Activated T-cell treated with anti-CD3 and anti-CD28 coated beads for 48 hours (primary cell): ENCODE measurements around the gene CCDC138.
A peak's percentile ranks its signal among the peaks of the same experiment; 100 is the strongest.
"Not testable (repeated sequence)": the region's sequence is repeated elsewhere in the genome, so short reads cannot be mapped to it uniquely, and the experiment has no call there.

Source experiments
- DNase-seq: peaks from one replicate; pipeline ENCODE4 v3.0.0-alpha.2; 2020; ENCODE audit warnings: low read depth

CCDC138 gene

GRCh38 chr2:108786354-108787215 lies at the start of gene CCDC138:
Gene CCDC138 (plus strand): TSS chr2:108786771. CDS start chr2:108786823, 52 bp downstream.
- DNase-seq: peak; percentile 92

- not testable (repeated sequence) for DNase-seq
Measured at GRCh38 chr2:108757973-108758372, 28.6 kb upstream of the CCDC138 start.

- not testable (repeated sequence) for DNase-seq
Measured at GRCh38 chr2:108762618-108763017, 24.0 kb upstream of the CCDC138 start.

GRCh38 chr2:108766671-108767070 lies 19.9 kb upstream of the CCDC138 start:
- not testable (repeated sequence) for DNase-seq

- DNase-seq: not testable (repeated sequence)
Measured at GRCh38 chr2:108767859-108768258, 18.7 kb upstream of the CCDC138 start.

GRCh38 chr2:108776475-108776874 lies 10.1 kb upstream of the CCDC138 start:
- no peak for DNase-seq

GRCh38 chr2:108778857-108779256 lies 7.7 kb upstream of the CCDC138 start:
- DNase-seq: no peak

GRCh38 chr2:108786008-108786353 lies 590 bp upstream of the CCDC138 start:
- DNase-seq: no peak

- DNase-seq: no peak
Measured at GRCh38 chr2:108787216-108787541, 608 bp downstream of the CCDC138 start.

GRCh38 chr2:108803045-108803736 lies 16.6 kb downstream of the CCDC138 start:
- DNase-seq: no peak

GRCh38 chr2:108805032-108805431 lies 18.5 kb downstream of the CCDC138 start:
- no peak for DNase-seq

GRCh38 chr2:108805782-108806181 lies 19.2 kb downstream of the CCDC138 start:
- no peak for DNase-seq

- no peak for DNase-seq
Measured at GRCh38 chr2:108806371-108807113, 20.0 kb downstream of the CCDC138 start.

- DNase-seq: no peak
Measured at GRCh38 chr2:108809936-108810335, 23.4 kb downstream of the CCDC138 start.

- DNase-seq: no peak
Measured at GRCh38 chr2:108810993-108811957, 24.7 kb downstream of the CCDC138 start.

- no peak for DNase-seq
Measured at GRCh38 chr2:108813732-108814131, 27.2 kb downstream of the CCDC138 start.

- DNase-seq: no peak
Measured at GRCh38 chr2:108820482-108820881, 33.9 kb downstream of the CCDC138 start.

- no peak for DNase-seq
Measured at GRCh38 chr2:108823286-108823685, 36.7 kb downstream of the CCDC138 start.

- no peak for DNase-seq
Measured at GRCh38 chr2:108824316-108825070, 37.9 kb downstream of the CCDC138 start.

GRCh38 chr2:108825254-108825653 lies 38.7 kb downstream of the CCDC138 start:
- DNase-seq: no peak

GRCh38 chr2:108825736-108826135 lies 39.2 kb downstream of the CCDC138 start:
- DNase-seq: no peak
